ENCODE measurements around the gene OPN3.

- no peak for TF ChIP-seq CTCF (IDR thresholded peaks at IDR 0.05; ENCODE audit: borderline replicate concordance, extremely low read depth, low read length, poor library complexity, severe bottlenecking)
- no peak for TF ChIP-seq EZH2 (IDR thresholded peaks at IDR 0.05; ENCODE audit: borderline replicate concordance, low read depth, low read length, severe bottlenecking)
Measured at GRCh38 chr1:241608379-241609033, 31.7 kb downstream of the OPN3 start.
